Esophagus squamous epithelium (tissue), 4 donors: Measurements from ENCODE around the gene COPS4.

Experiments
- CTCF ChIP-seq, 6 experiments: fragments of 450-650 bp in 4 of 6; fragments of 200-600 bp in 2 of 6; sonication (generic) in 2 of 6; IDR thresholded peaks; one replicate each; pipeline ENCODE4 v1.5.1; 2016 to 2019; ENCODE audit warnings: antibody characterized with exemption in 6 of 6, mild to moderate bottlenecking in 4 of 6, moderate library complexity in 4 of 6
- POLR2A ChIP-seq, 4 donors: fragments of 450-650 bp; IDR thresholded peaks; one replicate each; pipeline ENCODE4 v1.6.1; 2017; ENCODE audit warnings: antibody characterized with exemption in 4 of 4, mild to moderate bottlenecking in 4 of 4, moderate library complexity in 3 of 4

GRCh38 chr4:83115656-83116285 lies 80.8 kb downstream of the COPS4 start:
- TF ChIP-seq CTCF (IDR thresholded peaks at IDR 0.05) (no peak), POLR2A (IDR thresholded peaks at IDR 0.05) (no peak)
